HG02642 (cell line): ENCODE measurements around the gene SNX19.

ENCODE experiments used
- ATAC-seq: cut with Tn5 transposase; IDR thresholded peaks from one replicate; pipeline ENCODE4 v1.9.1; 2021; ENCODE audit warnings: mild to moderate bottlenecking; ENCODE audit not compliant: unreplicated experiment, poor library complexity

Gene SNX19

GRCh38 chr11:130854483-130854882, 61.8 kb downstream of the SNX19 start:
- peak; percentile 65 for ATAC-seq

GRCh38 chr11:130852589-130852988, 63.7 kb downstream of the SNX19 start:
- ATAC-seq: no peak

GRCh38 chr11:130850185-130850944, 65.9 kb downstream of the SNX19 start:
- no peak for ATAC-seq

- no peak for ATAC-seq
Observed at GRCh38 chr11:130849215-130849568, 67.1 kb downstream of the SNX19 start.

GRCh38 chr11:130848361-130849214, 67.7 kb downstream of the SNX19 start:
- no peak for ATAC-seq

GRCh38 chr11:130847517-130847916, 68.8 kb downstream of the SNX19 start:
- no peak for ATAC-seq

- ATAC-seq: no peak
Observed at GRCh38 chr11:130846606-130847005, 69.7 kb downstream of the SNX19 start.

- ATAC-seq: no peak
Observed at GRCh38 chr11:130842001-130842400, 74.3 kb downstream of the SNX19 start.

- no peak for ATAC-seq
Observed at GRCh38 chr11:130840679-130841078, 75.6 kb downstream of the SNX19 start.

- ATAC-seq: no peak
Observed at GRCh38 chr11:130839981-130840666, 76.2 kb downstream of the SNX19 start.

GRCh38 chr11:130837194-130837593, 79.1 kb downstream of the SNX19 start:
- no peak for ATAC-seq

GRCh38 chr11:130834886-130835285, 81.4 kb downstream of the SNX19 start:
- no peak for ATAC-seq

- no peak for ATAC-seq
Observed at GRCh38 chr11:130832566-130833425, 83.5 kb downstream of the SNX19 start.

- no peak for ATAC-seq
Observed at GRCh38 chr11:130831976-130832375, 84.3 kb downstream of the SNX19 start.

GRCh38 chr11:130831506-130831905, 84.8 kb downstream of the SNX19 start:
- ATAC-seq: no peak

- no peak for ATAC-seq
Observed at GRCh38 chr11:130830566-130830965, 85.7 kb downstream of the SNX19 start.

- ATAC-seq: no peak
Observed at GRCh38 chr11:130829920-130830511, 86.3 kb downstream of the SNX19 start.

- no peak for ATAC-seq
Observed at GRCh38 chr11:130828741-130829140, 87.5 kb downstream of the SNX19 start.

GRCh38 chr11:130827451-130828377, 88.6 kb downstream of the SNX19 start:
- ATAC-seq: no peak
